GM12801 (cell line): ENCODE results near the gene OXA1L.

Source experiments
- TF ChIP-seq, protein P1 (sequence below): IDR thresholded peaks from one replicate; pipeline ENCODE4 v1.5.1; 2011; ENCODE audit warnings: control low read depth; ENCODE audit not compliant: insufficient read length; ENCODE audit errors: extremely low read depth

OXA1L gene

DNA sequence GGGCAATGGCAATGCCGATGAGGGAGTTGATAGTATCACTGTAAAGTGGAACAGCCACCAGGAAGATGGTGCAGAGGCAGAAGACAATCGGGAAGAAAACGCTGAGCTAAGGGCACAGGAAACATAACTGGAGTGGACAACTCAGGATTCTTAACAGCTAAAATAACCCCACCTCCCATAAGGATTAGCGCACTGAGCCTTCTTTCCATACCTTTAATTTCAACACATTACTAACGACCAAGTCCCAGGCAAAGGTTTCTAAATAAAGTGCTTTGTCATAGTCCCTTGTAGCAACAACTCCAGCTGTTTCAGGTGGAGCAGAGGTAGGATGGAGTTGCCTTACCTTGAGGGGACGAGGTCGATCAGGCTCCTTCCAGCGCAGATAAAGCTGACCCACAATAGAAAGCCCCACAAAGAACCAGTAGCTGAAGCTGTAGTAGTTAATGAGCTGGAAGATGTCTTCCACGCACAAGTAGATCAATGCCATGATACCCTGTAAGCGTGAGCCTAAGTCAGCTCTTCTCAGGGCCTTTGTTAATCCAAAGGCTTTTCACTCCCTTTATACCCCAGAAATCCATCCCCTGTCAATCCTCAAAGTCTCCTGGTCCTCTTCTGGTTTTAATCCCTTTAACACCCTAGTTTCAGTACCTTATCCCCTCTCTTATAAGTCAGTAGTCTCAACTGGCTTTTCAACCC is 7.7 kb downstream of the OXA1L start:
- TF ChIP-seq, protein P1, sequence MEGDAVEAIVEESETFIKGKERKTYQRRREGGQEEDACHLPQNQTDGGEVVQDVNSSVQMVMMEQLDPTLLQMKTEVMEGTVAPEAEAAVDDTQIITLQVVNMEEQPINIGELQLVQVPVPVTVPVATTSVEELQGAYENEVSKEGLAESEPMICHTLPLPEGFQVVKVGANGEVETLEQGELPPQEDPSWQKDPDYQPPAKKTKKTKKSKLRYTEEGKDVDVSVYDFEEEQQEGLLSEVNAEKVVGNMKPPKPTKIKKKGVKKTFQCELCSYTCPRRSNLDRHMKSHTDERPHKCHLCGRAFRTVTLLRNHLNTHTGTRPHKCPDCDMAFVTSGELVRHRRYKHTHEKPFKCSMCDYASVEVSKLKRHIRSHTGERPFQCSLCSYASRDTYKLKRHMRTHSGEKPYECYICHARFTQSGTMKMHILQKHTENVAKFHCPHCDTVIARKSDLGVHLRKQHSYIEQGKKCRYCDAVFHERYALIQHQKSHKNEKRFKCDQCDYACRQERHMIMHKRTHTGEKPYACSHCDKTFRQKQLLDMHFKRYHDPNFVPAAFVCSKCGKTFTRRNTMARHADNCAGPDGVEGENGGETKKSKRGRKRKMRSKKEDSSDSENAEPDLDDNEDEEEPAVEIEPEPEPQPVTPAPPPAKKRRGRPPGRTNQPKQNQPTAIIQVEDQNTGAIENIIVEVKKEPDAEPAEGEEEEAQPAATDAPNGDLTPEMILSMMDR, result no peak

DNA sequence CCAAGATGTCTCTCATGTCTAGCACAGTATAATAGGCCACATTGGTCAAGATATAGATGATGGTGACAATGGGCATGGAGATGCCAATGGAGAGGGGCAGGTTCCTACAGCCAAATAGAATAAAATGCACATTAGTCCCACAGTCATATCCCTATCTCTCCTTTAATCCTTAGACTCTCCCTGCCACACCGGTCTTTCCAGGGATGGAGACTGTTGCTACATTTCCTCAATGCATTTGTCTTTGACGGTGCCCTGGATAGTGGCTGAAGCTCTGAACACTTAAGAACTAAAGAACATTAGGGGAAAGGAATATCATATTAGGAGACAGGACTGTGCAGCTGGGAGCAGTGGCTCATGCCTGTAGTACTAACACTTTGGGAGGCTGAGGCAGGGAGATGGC is 9.7 kb downstream of the OXA1L start:
- TF ChIP-seq, protein P1, result no peak

DNA sequence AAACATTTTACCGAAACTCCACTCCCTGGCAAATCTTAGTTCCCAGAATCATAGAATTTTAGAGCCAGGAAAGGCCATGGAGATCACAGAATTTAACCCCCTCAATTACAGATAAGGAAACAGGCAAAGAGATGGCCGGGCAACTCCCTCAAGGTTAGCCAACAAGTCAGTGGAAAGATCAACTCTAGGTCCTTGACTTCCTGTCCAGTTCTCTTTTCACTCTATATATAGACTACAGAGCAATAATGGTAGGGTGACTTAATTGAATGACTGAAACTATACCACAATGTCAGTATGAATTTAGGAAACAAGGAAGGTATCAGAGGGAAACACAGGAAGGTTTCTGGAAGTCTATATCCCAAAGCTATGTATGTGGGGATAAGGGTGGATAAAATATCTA is 11.6 kb downstream of the OXA1L start:
- TF ChIP-seq, protein P1, result no peak

DNA sequence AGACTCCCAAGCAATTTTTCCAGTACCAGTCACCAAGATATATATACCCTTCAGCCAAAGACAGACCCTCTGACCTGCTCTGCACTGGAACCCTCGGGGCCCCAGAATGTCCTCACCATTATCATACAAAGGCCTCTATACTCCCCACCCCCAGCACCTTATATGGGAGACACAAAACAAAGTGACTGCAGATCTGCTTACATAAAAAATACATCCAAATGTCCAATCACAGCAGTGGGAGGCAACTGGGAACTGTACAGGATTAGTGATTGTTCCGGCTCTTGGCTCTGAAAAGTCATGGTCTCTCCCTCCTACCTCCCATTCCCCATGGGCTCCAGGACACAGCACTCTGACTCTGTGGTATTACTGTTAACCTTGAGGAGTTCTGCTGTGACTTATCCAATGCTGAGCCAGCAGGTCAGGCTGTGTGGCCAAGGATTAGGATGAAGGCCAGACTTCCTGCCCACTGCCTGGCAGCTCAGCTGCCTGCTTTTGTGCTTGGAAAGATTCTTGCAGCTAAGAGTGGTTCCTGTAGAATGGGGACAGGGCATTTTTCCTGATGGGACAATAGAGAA is 13.7 kb downstream of the OXA1L start:
- TF ChIP-seq, protein P1, result no peak

DNA sequence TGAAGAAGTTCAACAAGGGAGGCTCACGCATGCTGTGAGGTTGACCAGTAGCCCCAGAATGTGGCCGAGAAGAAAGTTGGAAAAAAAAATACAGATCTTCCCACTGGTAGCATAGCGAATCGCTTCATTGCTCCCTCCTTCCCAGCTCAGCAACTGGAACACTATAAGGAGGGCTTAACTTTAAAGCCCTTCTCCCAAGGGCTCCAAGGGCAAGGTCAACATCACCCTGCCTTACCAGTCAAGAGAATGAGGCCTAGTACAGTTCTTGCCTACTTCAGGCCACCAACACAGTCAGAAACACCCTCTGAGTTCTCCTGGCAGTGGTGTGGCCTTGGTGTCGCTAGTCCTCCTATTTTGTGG is 14.4 kb downstream of the OXA1L start:
- TF ChIP-seq, protein P1, result no peak

DNA sequence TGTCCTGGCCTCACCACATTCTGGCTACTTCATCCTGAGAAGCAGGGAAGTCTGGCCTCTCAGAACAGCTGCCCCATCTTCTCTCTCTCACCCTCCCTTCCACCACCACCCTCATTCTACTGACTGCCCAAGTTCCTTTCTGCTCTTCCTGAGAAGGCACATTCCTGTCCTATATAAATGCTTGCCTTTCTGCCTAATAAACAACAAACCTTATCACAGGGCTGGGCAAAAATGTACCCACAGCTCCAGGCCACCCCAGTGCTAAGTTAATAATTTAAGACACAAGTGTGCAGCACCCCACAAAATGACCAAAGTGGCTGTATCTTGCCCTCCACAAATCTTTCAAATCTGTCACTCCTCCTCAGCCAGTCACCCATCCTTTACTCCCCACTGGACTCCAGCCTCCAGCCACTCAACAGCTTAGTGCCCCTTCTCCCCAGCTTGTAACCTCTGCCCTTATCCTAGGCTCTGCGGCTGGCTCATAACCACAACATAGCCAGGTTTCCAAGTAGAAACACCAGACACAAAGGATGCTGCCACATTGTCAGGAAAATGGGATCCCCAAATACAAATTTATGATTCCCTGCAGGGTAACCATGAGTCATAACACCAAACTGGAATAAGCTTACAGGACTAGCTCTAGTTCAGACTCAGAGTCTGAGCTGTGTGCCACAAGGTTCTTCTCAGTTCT is 15.0 kb downstream of the OXA1L start:
- TF ChIP-seq, protein P1, result no peak

DNA sequence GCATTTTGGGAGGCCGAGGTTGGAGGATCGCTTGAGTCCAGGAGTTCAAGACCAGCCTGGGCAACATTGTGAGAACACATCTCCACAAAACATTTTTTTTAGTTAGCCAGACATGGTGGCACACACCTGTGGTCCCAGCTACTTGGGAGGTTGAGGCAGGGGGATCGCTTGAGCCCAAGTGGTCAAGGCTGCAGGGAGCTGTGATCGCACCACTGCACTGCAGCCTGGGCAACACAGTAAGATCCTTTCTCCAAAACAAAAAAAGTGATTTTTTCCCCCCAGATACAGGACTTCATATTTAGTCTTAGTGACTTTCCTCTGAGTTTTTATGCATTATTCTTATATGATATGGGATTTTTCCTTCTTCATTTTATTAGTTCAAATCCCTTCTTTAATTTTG is 20.2 kb downstream of the OXA1L start:
- TF ChIP-seq, protein P1, result no peak
